HG03354 (cell line): Measurements from ENCODE around the gene NCBP2L.

ENCODE experiments used
- ATAC-seq: cut with Tn5 transposase; IDR thresholded peaks from one replicate; pipeline ENCODE4 v1.9.1; 2021; ENCODE audit warnings: mild to moderate bottlenecking; ENCODE audit not compliant: unreplicated experiment, poor library complexity, severe bottlenecking

Gene NCBP2L

DNA sequence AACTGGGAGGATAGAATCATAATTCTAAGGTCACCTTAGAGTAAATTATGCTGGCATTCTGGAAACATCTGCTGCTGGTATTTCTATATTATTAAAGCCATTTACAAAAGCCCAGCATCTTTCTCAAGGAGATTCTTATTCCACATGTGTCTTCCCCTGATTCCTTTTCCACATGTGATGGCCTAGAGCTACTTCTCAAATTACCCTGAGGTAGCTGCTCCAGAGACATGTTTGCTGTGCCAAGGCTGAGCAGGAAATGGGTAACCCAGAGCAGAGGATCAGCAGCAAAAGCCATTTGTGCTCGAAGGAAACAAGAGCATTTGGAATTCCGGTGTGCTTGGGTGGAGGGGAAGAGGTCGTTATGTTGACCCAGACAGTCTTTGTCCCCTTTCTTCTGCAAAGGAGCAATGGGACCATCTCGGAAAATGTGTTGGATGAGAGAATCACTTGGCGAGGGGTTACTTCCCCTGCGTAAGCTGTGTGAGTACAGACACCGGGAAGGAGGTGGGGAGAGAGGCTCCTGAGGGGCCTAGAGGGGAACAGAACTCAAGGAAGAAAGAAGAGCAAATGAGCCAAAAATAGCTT, 26.6 kb upstream of the NCBP2L start:
- no peak for ATAC-seq

DNA sequence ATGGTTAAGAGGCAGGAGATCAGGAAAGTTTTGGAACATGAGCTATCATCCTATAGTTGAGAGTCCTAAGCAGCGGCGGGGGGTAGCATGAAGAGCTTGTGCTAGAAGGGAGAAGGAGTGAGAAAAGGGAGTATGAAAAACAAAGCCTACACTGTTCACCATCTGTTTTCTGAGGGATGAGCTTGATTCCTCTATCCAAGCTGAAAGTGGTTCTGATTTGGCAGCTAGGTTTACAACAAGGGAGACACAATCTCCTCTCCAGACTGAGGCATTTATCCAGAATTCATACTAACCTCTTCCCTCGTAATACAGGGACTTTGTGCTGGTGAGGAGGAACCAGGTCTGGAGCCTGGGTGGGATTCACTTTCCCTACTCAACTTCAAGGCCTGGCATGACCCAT, 25.5 kb upstream of the NCBP2L start:
- ATAC-seq = no peak

DNA sequence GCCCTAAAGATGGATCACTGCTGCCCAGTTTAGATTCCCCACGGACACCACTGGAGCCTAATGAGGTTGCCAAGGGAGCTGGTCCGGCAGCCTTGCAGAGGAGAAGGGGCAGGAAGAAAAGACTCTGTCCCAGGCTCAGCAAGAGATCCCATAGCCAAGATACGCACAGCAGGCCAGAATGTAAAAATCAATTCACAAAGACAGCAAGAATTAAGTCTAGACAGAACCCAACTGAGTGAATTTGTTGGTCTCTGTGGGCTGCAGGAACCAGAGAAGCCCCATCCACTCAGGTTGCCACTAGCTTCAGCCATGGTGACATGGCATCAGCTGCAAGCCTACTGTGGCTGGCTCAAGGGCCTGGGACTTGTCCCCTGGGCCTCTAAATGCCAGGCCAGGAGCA, 24.8 kb upstream of the NCBP2L start:
- ATAC-seq = no peak

DNA sequence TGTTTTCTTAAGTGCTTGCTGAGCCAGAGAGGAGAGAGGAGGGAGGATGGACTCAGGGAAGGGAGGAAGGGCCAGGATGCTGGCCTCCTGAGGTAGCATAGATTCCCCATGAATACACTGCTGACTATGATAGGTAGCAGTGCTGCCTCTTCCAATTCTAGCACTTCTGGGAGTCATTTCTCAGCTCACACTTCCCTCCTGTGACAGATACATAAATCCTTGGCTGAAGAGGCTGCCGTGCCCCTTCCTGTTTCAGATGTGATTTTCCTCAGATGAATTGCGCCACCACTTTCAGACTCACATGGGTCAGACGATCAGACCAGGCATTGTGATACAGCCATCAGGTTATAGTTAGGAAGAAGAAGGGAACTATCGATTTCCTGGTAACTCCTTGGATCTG, 24.3 kb upstream of the NCBP2L start:
- ATAC-seq = no peak

DNA sequence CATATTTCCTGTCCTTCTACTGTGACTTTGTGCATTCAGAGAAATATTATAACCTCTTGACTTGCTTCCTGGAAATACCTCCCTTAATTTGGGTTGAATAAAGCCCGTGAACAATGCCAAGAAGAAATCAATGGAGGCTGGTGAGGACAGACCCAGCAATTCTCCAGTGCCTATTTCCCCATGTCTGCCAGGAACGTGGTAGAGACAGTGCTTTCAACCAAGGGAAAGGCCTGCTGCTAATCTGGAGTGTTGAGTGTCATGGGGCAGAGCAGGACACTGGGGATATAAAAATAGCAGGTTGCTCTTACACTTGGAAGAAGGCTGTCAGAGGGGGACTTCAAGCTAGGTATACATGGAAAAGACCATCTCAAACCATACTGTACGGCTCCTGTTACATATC, 21.8 kb upstream of the NCBP2L start:
- ATAC-seq = no peak

DNA sequence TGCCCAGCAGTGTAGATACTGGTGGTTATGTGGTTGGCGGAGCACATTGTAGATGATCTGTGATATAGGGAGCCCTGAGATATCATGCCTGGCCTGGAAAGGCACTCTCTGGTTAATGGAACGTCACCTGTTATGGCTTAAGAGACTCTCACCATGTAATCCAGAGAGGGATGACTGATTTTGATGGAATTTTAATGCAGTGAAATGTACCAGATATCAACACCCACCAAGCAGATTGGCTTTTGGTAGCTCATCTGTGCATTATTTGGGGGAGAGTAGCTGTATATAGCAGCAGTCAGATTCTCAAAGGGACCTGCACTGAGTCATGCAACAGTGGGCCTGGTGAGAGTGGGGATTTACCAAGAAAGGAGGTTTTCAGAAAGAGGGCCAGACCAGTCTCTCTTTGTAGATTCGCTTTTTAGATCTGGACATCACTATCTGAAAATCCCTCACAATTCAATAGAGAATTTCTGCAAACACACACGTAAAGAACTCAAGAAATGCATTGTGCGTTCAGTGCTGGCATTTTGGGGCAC, 19.2 kb upstream of the NCBP2L start:
- no peak for ATAC-seq

DNA sequence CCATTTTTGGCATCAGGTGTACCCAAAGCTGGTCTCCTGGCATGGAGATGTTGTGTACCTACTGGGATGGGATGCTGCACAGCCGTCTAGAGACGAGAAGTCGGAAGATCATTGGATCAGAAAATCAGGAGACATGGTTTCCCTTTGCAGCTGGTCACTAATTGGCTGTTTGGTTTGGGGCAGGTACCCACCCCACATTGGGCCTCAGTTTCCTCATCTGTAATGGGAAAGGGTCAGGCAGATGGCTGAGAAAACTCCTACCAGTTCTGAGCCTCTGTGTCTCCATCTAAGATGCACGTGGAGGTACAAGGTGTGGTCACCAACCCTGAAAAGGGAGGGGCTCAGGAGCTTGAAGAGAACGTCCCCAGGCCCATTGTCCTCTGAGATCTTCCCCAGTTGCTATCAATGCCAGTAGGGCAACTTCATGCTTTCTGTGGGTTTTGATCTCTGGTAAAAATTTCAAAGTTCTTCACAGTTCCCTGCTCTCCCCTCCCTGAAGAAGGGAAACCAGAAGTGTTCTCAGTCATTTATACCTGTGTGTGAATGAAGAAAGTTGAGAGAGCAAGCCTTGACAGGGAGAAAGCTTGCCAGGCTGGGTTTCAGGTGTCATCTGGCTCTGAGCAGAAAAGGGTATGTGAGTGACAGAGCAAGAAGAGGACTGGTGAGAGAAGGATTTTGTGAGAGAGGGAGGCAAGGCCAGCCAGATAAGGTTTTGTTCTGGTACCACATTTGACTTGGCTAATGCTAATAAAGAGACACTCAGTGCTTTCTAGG, 17.0 kb upstream of the NCBP2L start:
- ATAC-seq = no peak

DNA sequence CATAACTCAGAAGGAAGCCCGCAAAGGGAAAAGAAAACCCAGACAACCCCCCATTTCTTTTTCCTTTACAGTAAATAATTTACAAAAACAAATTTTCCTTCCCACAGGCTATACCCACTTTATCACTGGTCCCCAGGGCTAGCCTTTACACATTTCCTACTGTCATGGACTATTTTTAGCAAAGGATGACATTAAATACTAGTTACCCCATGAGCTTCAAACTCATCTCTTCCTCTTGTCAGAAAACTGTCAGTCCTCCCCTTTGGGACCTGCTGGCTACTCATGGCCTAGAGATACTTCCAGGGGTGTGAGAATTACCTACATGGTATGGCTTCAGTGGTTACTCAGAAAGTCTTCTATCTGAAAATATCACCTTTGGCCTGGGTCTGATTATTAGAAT, 13.9 kb upstream of the NCBP2L start:
- ATAC-seq = no peak

DNA sequence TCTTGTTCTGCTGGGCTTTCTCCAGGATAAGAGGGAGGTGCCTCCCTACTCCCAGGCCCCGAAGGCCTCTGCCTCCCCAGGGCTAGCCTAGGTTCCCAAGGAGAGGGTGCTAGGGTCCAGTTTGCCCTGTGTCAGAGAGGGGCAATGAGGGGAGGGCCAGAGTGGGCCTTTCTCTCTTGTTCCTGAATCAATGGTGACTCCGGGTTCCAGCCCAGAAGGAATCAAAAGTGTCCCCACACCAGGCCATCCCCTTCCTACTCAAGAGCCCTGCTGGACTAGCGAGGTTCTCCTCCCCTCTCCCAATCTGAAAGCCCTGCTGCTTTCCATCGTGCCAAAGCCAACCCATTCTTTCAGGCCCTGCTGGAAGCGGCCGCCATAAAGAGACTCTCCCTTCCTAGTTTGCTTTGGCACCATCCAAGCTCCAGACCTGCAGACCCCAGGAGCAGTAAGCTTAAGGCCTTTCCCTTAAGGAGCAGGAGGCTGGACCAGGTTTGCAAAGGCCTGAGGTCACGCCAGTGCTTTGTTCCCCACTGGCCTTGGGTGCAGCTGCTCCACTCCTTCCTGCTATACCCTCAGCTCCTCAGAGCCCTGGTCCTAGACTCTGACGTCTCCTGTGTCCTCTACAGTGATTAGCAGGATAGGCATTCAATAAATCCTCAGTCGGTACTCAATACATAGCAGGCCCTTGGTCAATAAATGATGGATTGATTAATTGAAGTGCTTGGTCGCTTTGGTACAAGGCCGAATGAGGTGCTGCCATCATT, 12.5 kb upstream of the NCBP2L start:
- ATAC-seq = no peak

DNA sequence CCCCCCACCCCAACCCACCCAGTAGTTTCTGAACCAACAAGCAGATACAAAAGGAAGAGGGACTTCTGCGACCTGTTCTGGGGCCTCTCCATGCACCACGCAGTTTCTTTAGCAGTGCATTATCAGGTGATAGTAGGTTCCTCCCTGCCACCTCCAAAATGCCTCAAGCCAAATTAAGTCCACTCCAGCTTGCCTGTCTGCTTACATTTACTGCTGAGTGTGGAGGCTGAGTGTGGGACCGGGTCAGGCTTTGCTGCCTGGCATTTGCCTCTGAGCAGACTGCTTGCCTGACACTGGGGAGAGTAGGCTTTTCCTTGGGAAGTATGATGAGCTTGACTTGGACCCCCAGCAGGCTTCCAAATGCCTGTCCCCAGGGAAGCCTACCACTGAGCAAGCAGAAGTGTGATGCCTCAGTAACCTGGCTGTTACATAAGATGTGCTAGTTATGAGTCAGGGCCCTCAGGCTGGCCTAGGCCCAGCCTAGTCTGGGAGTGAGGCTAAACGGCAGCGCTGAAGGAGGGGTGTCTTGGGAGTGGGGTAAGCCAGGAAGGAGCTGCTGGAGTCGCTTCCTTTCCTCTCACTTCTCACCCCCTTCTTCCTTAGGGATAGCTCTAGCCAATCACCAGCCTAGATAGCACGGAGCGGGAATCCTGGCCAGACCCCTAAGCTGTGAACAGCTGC, 10.9 kb upstream of the NCBP2L start:
- peak; percentile 51 for ATAC-seq

DNA sequence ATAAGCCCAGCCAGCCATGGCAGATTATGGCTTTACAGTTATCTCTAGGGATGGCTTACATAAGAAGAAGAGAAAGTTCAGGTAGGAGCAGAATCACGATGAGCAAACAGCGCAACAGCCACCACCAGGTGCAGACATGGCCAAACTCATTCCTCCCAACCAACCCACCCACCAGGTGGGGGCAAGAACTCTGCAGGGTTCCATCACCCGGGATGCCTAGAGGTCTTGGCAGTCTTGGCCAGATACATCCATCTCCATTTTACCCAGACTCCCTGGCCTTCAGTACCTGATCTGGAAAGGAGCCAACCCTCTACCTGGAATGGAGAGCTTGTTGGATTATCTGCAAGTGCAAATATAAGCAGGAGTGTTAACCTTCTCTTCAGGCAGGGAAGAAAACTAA, 9.5 kb upstream of the NCBP2L start:
- no peak for ATAC-seq

DNA sequence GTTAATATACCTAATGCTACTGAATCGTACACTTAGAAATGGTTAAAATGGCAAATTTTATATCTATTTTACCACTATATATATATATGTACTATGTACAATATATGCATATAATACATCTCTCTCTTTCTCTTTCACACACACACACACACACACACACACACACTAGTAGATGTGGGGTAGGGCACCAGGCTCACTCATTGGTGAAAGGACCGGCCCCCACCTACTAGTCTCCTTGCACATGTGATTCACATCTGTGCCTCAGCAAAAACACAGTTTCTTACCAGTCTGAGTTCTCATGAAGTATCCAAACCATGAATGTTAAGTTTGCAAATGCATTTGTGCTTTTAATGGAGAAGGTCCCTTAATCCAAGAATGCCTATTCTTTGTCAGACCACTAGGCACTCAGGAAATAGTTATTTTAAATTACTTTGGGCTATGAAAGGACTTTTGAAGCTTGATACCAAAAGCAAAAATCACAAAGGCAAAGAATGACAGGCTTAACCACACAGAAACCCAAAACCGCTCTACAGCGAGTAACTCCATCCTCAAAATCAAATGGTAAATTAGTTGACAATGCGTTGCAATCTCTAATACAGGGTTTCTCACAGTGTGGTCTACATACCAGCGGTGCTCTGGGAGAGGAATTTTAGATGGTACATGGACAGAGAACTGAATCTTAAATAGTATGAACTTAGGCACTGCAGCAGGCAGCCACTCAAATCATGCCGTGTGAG, 7.8 kb upstream of the NCBP2L start:
- ATAC-seq = no peak

DNA sequence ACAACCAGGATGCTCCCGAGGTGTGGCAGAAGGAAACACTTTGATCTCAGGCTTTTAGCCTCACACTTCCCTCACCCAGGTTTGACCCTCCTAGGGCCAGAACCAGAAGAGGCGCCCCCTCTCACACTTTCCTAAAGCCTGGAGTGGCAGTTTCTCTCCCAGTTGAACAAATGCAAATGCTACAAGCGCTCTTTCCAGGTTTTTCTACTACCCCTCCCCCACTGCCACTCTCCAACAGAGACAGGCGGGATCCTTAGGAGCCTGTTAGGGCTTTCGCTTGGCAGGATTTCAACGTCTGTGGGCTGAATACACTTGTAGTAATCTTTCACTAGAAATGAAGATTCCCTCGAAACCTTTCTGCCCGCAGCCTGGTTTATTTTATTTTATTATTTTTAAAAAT, 4.3 kb upstream of the NCBP2L start:
- ATAC-seq = no peak

DNA sequence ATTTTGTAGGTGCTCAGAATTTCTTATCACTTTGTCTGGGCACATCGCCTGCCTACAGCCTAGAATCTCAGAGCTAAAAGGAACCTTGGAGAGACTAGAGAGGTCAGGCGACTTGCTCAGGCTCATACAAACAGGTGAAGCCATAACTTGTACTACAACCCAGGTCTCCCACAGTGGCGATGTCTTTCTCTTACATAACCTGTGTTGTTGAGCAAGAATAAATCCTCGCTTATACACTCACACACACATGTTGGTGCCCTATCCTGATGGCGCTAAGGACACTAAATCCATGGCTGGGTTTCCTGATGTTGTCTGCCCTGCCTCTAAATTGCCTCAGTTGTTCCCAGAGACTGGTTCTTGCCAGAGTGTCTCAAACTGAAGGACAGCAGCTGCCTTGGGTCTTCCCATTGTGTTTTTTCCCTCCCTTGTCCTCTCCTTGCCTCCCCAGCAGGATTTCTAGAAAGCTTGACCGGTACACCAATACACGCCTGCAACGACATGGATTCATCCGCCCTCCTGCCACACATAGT, 3.6 kb upstream of the NCBP2L start:
- ATAC-seq = no peak

DNA sequence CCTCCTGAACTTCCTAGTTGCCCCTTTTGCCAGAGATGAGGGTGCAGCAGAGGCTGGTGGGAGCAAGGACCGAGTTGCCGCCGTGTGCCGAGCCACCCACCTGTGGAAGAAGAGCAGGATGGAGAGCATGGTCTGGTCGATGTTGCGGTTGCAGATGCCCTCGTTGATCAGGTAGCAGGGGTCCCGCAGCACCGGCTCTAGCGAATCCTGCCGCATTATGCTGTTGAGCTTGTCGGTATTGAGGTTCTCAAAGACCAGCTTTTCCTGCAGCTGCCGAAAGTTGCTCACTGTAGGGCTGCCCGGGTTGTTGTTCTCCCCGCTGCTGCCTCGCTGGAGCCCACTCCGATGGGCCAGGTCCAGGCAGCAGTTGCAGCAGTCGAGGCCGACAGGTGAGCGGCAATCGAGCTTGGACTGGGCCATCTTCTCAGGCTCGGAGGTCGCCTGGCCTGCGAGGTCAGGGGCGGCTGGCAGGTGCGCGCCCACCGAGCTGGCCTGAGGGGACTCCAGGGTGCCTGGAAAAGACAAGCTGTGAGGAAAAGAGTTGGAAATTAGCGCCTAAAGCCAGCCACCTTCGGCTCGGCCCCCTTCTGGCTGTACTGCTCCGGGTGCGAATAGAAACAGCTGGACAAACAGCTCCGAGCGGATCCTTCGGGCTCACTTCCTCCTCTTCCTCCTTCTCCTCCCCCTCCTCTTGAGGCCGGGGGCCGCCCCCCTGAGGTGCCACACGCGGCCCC, 2.4 kb upstream of the NCBP2L start:
- peak; percentile 29 for ATAC-seq

DNA sequence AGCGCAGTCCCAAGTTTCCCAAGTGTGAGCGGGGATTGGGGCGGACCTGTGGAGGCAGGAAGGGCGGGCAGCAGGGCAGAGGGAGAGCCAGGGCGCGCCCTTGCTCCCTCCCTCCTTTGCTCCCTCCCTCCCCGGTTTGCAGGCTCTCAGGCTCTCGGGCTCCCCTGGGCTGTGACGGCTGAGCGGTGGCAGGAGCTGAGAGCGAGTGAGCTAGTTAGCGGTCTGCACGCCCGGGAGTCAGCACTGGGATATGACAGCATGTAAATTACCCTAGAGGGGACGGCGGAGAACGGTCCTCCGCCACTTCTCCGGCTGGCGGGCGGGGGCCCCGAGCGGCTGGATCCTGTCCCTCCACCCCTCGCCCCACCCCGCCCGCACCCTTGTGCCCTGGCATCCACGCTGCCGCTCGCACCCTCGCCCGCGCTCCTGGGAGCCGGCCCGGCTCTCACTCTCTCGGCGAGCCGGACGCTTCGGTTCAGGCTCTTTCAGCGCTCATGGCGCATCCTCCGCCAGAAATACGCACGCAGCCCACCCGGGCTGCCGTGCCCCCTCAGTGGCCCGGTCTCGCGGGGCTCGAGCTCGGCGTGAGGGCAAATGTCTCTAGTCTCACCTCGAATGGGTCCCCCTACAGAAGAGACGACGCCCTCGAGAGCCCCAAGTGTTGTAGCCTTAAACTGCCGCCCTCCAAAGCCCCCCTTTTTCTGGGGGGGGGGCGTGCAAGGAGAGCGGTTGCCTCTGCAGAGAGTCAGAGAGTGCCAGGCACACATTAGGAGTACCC, 1.6 kb upstream of the NCBP2L start, which contains the start of gene TSC22D3:
Gene TSC22D3 (minus strand): TSS at position 54 of the 778 bp plus-strand sequence. CDS start 368 bp downstream, outside the sequence.
- peak; percentile 78 for ATAC-seq

DNA sequence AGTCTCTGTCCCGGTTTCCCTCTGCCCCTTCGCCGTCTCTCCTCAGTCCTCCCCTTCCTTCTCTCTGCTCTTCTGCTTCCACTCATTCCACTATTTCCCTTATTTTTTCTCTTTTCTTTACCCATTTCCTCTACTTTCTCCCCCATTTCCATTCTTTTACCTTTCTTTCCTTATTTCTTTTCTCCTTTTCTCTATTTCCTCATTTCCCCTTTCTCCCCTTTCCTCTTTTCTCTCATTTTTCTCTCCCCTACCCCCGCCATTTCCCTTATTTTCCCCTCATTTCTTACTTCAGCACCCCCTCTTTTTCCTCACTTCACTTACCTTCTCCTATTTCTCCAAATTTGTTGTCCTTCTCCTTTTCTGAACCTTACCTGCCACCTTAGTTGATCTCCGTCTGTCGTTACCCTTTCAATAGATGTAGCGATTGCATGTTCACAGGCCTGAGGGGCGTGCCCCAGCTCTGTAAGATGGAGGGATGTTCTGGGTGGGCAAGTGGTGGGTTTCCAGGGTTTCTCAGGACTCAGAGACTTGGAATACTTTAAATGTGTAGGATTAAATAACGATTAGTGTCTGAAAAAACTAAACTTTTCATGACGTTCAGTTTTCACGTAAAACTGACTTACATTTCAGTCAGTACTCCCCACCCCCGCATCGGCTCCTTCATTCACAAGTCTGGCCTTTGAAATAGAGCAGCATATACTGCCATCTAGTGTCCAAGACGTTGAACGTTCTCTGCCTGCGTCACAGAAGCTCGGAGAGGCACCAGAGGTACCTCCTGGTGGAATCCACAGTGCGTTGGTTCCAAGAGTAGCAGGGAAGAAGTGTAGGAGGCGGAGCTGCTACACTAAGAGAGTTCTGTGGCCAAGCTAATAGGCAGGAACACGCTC, 641 bp upstream of the NCBP2L start:
- ATAC-seq = peak; percentile 81
